H1 (cell line): ENCODE measurements around the gene LAIR2.

Experiments used
- CEBPB ChIP-seq: IDR thresholded peaks from 2 replicates; pipeline ENCODE4 v1.6.1; 2012; ENCODE audit warnings: low read depth, low read length
- CTCF ChIP-seq, 3 experiments: IDR thresholded peaks; 1 replicate in 2 of 3; 2 replicates in 1 of 3; pipeline versions ENCODE4 v1.5.1 to v1.6.1; 2011; ENCODE audit warnings: low read length in 3 of 3, mild to moderate bottlenecking in 3 of 3, inconsistent platforms in 2 of 3, low read depth in 1 of 3, moderate library complexity in 1 of 3; ENCODE audit not compliant: insufficient read depth in 1 of 3; ENCODE audit errors: control extremely low read depth in 1 of 3
- EZH2 ChIP-seq: fragments of 200-600 bp; sonication (generic); IDR thresholded peaks from 2 replicates; pipeline ENCODE4 v1.7.1; 2012; ENCODE audit warnings: low read depth, mild to moderate bottlenecking, moderate library complexity, low read length, inconsistent platforms; ENCODE audit not compliant: severe bottlenecking
- SUZ12 ChIP-seq: fragments of 200-600 bp; sonication (generic); IDR thresholded peaks from 2 replicates; pipeline ENCODE4 v1.6.1; 2012; ENCODE audit warnings: mild to moderate bottlenecking, inconsistent platforms, low read length, moderate library complexity, mixed read lengths

DNA sequence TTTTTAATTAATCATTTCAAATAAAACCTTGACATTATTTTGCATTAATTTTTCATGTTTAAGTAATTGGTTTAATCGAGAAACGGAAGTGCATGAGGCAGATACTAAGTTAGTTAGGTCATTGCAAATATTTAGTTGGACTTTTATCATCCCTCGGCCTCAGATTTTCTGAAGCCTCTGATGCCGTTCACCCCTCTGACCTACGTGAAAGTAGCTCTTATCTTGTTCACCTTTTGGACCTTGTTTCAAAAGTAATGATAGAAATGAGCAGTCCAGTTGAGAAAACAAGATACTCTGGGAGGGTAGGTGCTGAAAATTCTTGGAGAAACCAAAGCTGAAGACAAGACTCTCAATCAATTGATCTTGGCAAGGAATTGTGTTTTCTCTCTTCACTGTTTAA lies 23.0 kb downstream of the LAIR2 start:
- TF ChIP-seq CEBPB: no peak
- no peak for TF ChIP-seq SUZ12
- TF ChIP-seq CTCF (IDR thresholded peaks at IDR 0.05; ENCODE audit: control extremely low read depth in 1 of 3, insufficient read depth in 1 of 3, low read depth in 1 of 3, low read length in 3 of 3): no peak
- TF ChIP-seq EZH2: no peak
